Endothelial cell of umbilical vein (primary cell): ENCODE data around the gene TNFSF18. TPM values are rescaled to one million over a fixed set of nuclear protein-coding genes. Genes with fewer than 3 reads are reported as not detected.

ENCODE experiments used
- BruUV-seq: library from RNA; stranded (reverse); fragments of 400-500 nt; replicated peaks from 2 replicates; lab custom pipeline; 2021; lab: Mats Ljungman, UMichigan
- CTCF ChIA-PET: fragments of 300-600, 350-600 bp; sonication (Branson Sonifier 250); formaldehyde crosslinking; loops from one replicate; lab custom pipeline; 2021; ENCODE audit warnings: antibody characterized with exemption, inconsistent platforms; lab: Charles Lee
- POLR2A ChIA-PET: fragments of 300-600, 350-600 bp; sonication (Branson Sonifier 250); formaldehyde crosslinking; loops from one replicate; lab custom pipeline; 2021; ENCODE audit warnings: antibody characterized with exemption, inconsistent platforms; lab: Charles Lee
- DNase-seq: peaks from one replicate; pipeline ENCODE4 v3.0.0-alpha.2; 2011; ENCODE audit warnings: low read depth, low spot score
- FAIRE-seq: peaks from 2 replicates; lab custom pipeline; 2011; peaks lifted over from hg19 to GRCh38; lab: Jason Lieb, UNC
- H2AFZ ChIP-seq: 2 replicates; pipeline ENCODE4 v1.6.0; 2012; ENCODE audit warnings: low read depth, low read length, control low read depth, inconsistent platforms
- H3K27ac ChIP-seq: 2 replicates; pipeline ENCODE4 v1.5.1; 2011; ENCODE audit warnings: low read depth, mild to moderate bottlenecking, control low read depth, low read length, moderate library complexity; ENCODE audit not compliant: insufficient read depth
- H3K27me3 ChIP-seq, 2 experiments: 2 replicates each; pipeline versions ENCODE4 v1.6.0 to v1.6.1; 2011; ENCODE audit warnings: low read length in 2 of 2, mixed read lengths in 1 of 2; ENCODE audit not compliant: control insufficient read depth in 2 of 2, insufficient read depth in 2 of 2
- H3K36me3 ChIP-seq, 2 experiments: 2 replicates in 1 of 2; 3 replicates in 1 of 2; pipeline ENCODE4 v1.5.1; 2011; ENCODE audit warnings: low read length in 2 of 2, mild to moderate bottlenecking in 1 of 2, moderate library complexity in 1 of 2; ENCODE audit not compliant: control insufficient read depth in 2 of 2, insufficient read depth in 2 of 2; ENCODE audit errors: extremely low read depth in 1 of 2
- H3K4me1 ChIP-seq: 3 replicates; pipeline ENCODE4 v1.5.1; 2011; ENCODE audit warnings: mild to moderate bottlenecking, low read length; ENCODE audit not compliant: control insufficient read depth, insufficient read depth; ENCODE audit errors: extremely low read depth
- H3K4me2 ChIP-seq: 2 replicates; pipeline ENCODE4 v1.6.1; 2011; ENCODE audit warnings: low read length, control low read depth, mixed read lengths; ENCODE audit not compliant: insufficient read depth
- H3K4me3 ChIP-seq, 3 experiments: fragments of 200-600 bp in 1 of 3; sonication (generic), shearing (Covaris generic) in 1 of 3; replicated peaks in 1 of 3; 2 replicates each; pipeline ENCODE4 v1.5.1; 2011 to 2016; ENCODE audit warnings: control low read depth in 3 of 3, low read length in 3 of 3, mild to moderate bottlenecking in 2 of 3, inconsistent platforms in 1 of 3, low read depth in 1 of 3, moderate library complexity in 1 of 3; ENCODE audit not compliant: insufficient read depth in 1 of 3
- H3K79me2 ChIP-seq: 2 replicates; pipeline ENCODE4 v1.6.0; 2012; ENCODE audit warnings: low read length, inconsistent platforms; ENCODE audit not compliant: control insufficient read depth, insufficient read depth
- H3K9ac ChIP-seq: replicated peaks from 2 replicates; pipeline ENCODE3; 2011; ENCODE audit warnings: low read length, control low read depth; ENCODE audit not compliant: insufficient read depth; ENCODE audit errors: extremely low read depth
- H3K9me1 ChIP-seq: replicated peaks from 3 replicates; pipeline ENCODE4 v1.6.0; 2011; ENCODE audit warnings: mild to moderate bottlenecking, low read length; ENCODE audit not compliant: control insufficient read depth, insufficient read depth; ENCODE audit errors: extremely low read depth
- H3K9me3 ChIP-seq: replicated peaks from 2 replicates; pipeline ENCODE4 v1.5.1; 2012; ENCODE audit warnings: low read length, inconsistent platforms; ENCODE audit not compliant: control insufficient read depth, insufficient read depth
- H4K20me1 ChIP-seq: replicated peaks from 2 replicates; pipeline ENCODE3; 2011; ENCODE audit warnings: mild to moderate bottlenecking, low read length; ENCODE audit not compliant: control insufficient read depth, insufficient read depth; ENCODE audit errors: extremely low read depth
- CTCF ChIP-seq, 2 donors: IDR thresholded peaks; 1 replicate in 1 of 2; 2 replicates in 1 of 2; pipeline ENCODE4 v1.5.1; 2011; ENCODE audit warnings: low read length in 2 of 2, mild to moderate bottlenecking in 2 of 2, moderate library complexity in 2 of 2, control low read depth in 1 of 2, inconsistent platforms in 1 of 2, low read depth in 1 of 2; ENCODE audit not compliant: insufficient read depth in 1 of 2; ENCODE audit errors: extremely low read depth in 1 of 2
- EZH2 ChIP-seq: IDR thresholded peaks from 2 replicates; pipeline ENCODE4 v1.6.1; 2012; ENCODE audit warnings: borderline replicate concordance, low read depth, mild to moderate bottlenecking, moderate library complexity, low read length, inconsistent platforms; ENCODE audit not compliant: severe bottlenecking
- GATA2 ChIP-seq: IDR thresholded peaks from 2 replicates; pipeline ENCODE4 v1.7.0; 2011; ENCODE audit warnings: low read depth, mild to moderate bottlenecking, moderate library complexity, mixed read lengths, low read length; ENCODE audit not compliant: insufficient read length, insufficient read depth
- JUN ChIP-seq: IDR thresholded peaks from 2 replicates; pipeline ENCODE4 v1.6.1; 2011; ENCODE audit warnings: borderline replicate concordance, low read depth; ENCODE audit not compliant: insufficient read length, insufficient read depth
- MYC ChIP-seq: IDR thresholded peaks from one replicate; pipeline ENCODE4 v1.6.1; 2011; ENCODE audit warnings: mild to moderate bottlenecking, low read depth, low read length
- POLR2A ChIP-seq: IDR thresholded peaks from 2 replicates; pipeline ENCODE4 v1.6.1; 2012; ENCODE audit warnings: low read depth, mild to moderate bottlenecking, control low read depth, low read length
- POLR2AphosphoS5 ChIP-seq: IDR thresholded peaks from 2 replicates; pipeline ENCODE4 v1.6.1; 2012; ENCODE audit warnings: low read depth, mild to moderate bottlenecking, control low read depth, low read length, moderate library complexity; ENCODE audit not compliant: insufficient read depth
- dilution Hi-C: fragments of 300-500 bp; cut with MboI; formaldehyde crosslinking; loops from one replicate; pipeline ENCODE4 v1.15.0; 2019; ENCODE audit warnings: low sequenced_read_pairs; ENCODE audit not compliant: extremely low pct_ligation_motif_present
- intact Hi-C: fragments of 100-400 bp; cut with micrococcal nuclease; formaldehyde crosslinking; loops from one replicate; pipeline ENCODE4 v1.10.0; 2022
- polyA plus RNA-seq, 4 experiments: library from polyadenylated mRNA; depleted of rRNA in 3 of 4; stranded (reverse) in 3 of 4; unstranded in 1 of 4; fragments of >200 nt; gene quantifications; 2 replicates each; pipeline versions ENCODE4 v1.2.1 to v1.2.3, GENCODE V29; 2011 to 2012; ENCODE audit warnings: missing spikeins in 1 of 4
- total RNA-seq: library from RNA; stranded (reverse); gene quantifications from 2 replicates; pipeline ENCODE4 v1.2.3, GENCODE V29; 2021
- TF ChIP-seq, protein P1 (sequence below): IDR thresholded peaks from 2 replicates; pipeline ENCODE4 v1.6.1; 2011; ENCODE audit not compliant: insufficient read depth, insufficient read length

Gene TNFSF18
- total and polyA plus RNA-seq, 2 donors (not counting 3 experiments of a cell fraction or from before 2014, with no cell fraction given), result 15.3 to 39.4 TPM

DNA sequence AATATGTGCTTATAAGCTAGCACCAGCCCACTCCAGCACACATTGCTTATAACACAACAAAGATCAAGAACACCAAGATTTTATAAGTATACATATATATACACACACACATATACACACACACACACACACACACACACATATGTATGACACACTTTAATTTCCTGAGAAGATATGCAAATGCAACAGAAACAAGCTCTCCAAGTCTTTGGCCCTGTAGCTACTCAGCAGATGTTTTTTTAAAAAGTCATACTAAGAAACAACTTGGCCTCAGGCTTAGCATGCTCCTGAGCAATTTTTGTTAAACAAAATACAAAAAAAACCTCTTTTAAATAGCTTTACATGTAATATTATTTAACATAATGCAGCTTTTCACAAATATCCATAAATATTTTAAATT, 11.1 kb downstream of the TNFSF18 start:
- no peaks in the 10 kb centered on the region for H4K20me1 ChIP-seq
- H3K27me3 ChIP-seq, result no peaks in the 10 kb centered on the region
- FAIRE-seq (no peak), DNase-seq (no peak)
- H3K27ac ChIP-seq, result no peak overlapping the region
- no peaks in the 10 kb centered on the region for H3K9me1 ChIP-seq
- H3K9me3 ChIP-seq, result no peaks in the 10 kb centered on the region
- TF ChIP-seq MYC (no peak), EZH2 (no peak), POLR2AphosphoS5 (no peak), GATA2 (no peak), POLR2A (no peak), JUN (no peak), CTCF (IDR thresholded peaks at IDR 0.05; ENCODE audit: extremely low read depth in 1 of 2, insufficient read depth in 1 of 2, low read depth in 1 of 2, low read length in 2 of 2) (no peak)
- TF ChIP-seq, protein P1, sequence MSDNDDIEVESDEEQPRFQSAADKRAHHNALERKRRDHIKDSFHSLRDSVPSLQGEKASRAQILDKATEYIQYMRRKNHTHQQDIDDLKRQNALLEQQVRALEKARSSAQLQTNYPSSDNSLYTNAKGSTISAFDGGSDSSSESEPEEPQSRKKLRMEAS, result no peak
- intact Hi-C loops, result loop anchor here (5.0 to 10.0 kb wide), 2 partner anchors 47 to 715 kb away; no protein-coding TSS in a partner anchor
- H3K4me1 ChIP-seq, result peaks cover 29% of the 10 kb centered on the region
- peaks cover under 1% of the 10 kb centered on the region for H3K79me2 ChIP-seq
- BruUV-seq, result no TSS peak
- no peak overlapping the region for H3K4me3 ChIP-seq
- dilution Hi-C loops, result no loop called here
- no peak overlapping the region for H3K9ac ChIP-seq
- H2AFZ ChIP-seq, result no peak overlapping the region
- peaks cover 0 to 8% of the 10 kb centered on the region in 2 experiments for H3K36me3 ChIP-seq
- ChIA-PET CTCF (interaction anchor here (1.0 to 1.9 kb wide), 8 partner anchors 9 to 216 kb away, joined by 3 to 6 read pairs (median 3); no protein-coding TSS in a partner anchor), POLR2A (interaction anchor here (0.6 kb wide), 1 partner anchor 495 kb away, joined by 3 read pairs; no protein-coding TSS in a partner anchor)
- H3K4me2 ChIP-seq, result no peak overlapping the region
